Endothelial cell of umbilical vein (primary cell): Measurements from ENCODE around the gene COG6. TPM values are rescaled to one million over a fixed set of nuclear protein-coding genes. Genes with fewer than 3 reads are reported as not detected.

Experiments
- BruUV-seq: library from RNA; stranded (reverse); fragments of 400-500 nt; replicated peaks from 2 replicates; lab custom pipeline; 2021; lab: Mats Ljungman, UMichigan
- CTCF ChIA-PET: fragments of 300-600, 350-600 bp; sonication (Branson Sonifier 250); formaldehyde crosslinking; loops from one replicate; lab custom pipeline; 2021; ENCODE audit warnings: antibody characterized with exemption, inconsistent platforms; lab: Charles Lee
- POLR2A ChIA-PET: fragments of 300-600, 350-600 bp; sonication (Branson Sonifier 250); formaldehyde crosslinking; loops from one replicate; lab custom pipeline; 2021; ENCODE audit warnings: antibody characterized with exemption, inconsistent platforms; lab: Charles Lee
- DNase-seq: peaks from one replicate; pipeline ENCODE4 v3.0.0-alpha.2; 2011; ENCODE audit warnings: low read depth, low spot score
- FAIRE-seq: peaks from 2 replicates; lab custom pipeline; 2011; peaks lifted over from hg19 to GRCh38; lab: Jason Lieb, UNC
- H2AFZ ChIP-seq: 2 replicates; pipeline ENCODE4 v1.6.0; 2012; ENCODE audit warnings: low read depth, low read length, control low read depth, inconsistent platforms
- H3K27ac ChIP-seq: 2 replicates; pipeline ENCODE4 v1.5.1; 2011; ENCODE audit warnings: low read depth, mild to moderate bottlenecking, control low read depth, low read length, moderate library complexity; ENCODE audit not compliant: insufficient read depth
- H3K27me3 ChIP-seq, 2 experiments: 2 replicates each; pipeline versions ENCODE4 v1.6.0 to v1.6.1; 2011; ENCODE audit warnings: low read length in 2 of 2, mixed read lengths in 1 of 2; ENCODE audit not compliant: control insufficient read depth in 2 of 2, insufficient read depth in 2 of 2
- H3K36me3 ChIP-seq, 2 experiments: 2 replicates in 1 of 2; 3 replicates in 1 of 2; pipeline ENCODE4 v1.5.1; 2011; ENCODE audit warnings: low read length in 2 of 2, mild to moderate bottlenecking in 1 of 2, moderate library complexity in 1 of 2; ENCODE audit not compliant: control insufficient read depth in 2 of 2, insufficient read depth in 2 of 2; ENCODE audit errors: extremely low read depth in 1 of 2
- H3K4me1 ChIP-seq: 3 replicates; pipeline ENCODE4 v1.5.1; 2011; ENCODE audit warnings: mild to moderate bottlenecking, low read length; ENCODE audit not compliant: control insufficient read depth, insufficient read depth; ENCODE audit errors: extremely low read depth
- H3K4me2 ChIP-seq: 2 replicates; pipeline ENCODE4 v1.6.1; 2011; ENCODE audit warnings: low read length, control low read depth, mixed read lengths; ENCODE audit not compliant: insufficient read depth
- H3K4me3 ChIP-seq, 3 experiments: fragments of 200-600 bp in 1 of 3; sonication (generic), shearing (Covaris generic) in 1 of 3; replicated peaks in 1 of 3; 2 replicates each; pipeline ENCODE4 v1.5.1; 2011 to 2016; ENCODE audit warnings: control low read depth in 3 of 3, low read length in 3 of 3, mild to moderate bottlenecking in 2 of 3, inconsistent platforms in 1 of 3, low read depth in 1 of 3, moderate library complexity in 1 of 3; ENCODE audit not compliant: insufficient read depth in 1 of 3
- H3K79me2 ChIP-seq: 2 replicates; pipeline ENCODE4 v1.6.0; 2012; ENCODE audit warnings: low read length, inconsistent platforms; ENCODE audit not compliant: control insufficient read depth, insufficient read depth
- H3K9ac ChIP-seq: replicated peaks from 2 replicates; pipeline ENCODE3; 2011; ENCODE audit warnings: low read length, control low read depth; ENCODE audit not compliant: insufficient read depth; ENCODE audit errors: extremely low read depth
- H3K9me1 ChIP-seq: replicated peaks from 3 replicates; pipeline ENCODE4 v1.6.0; 2011; ENCODE audit warnings: mild to moderate bottlenecking, low read length; ENCODE audit not compliant: control insufficient read depth, insufficient read depth; ENCODE audit errors: extremely low read depth
- H3K9me3 ChIP-seq: replicated peaks from 2 replicates; pipeline ENCODE4 v1.5.1; 2012; ENCODE audit warnings: low read length, inconsistent platforms; ENCODE audit not compliant: control insufficient read depth, insufficient read depth
- H4K20me1 ChIP-seq: replicated peaks from 2 replicates; pipeline ENCODE3; 2011; ENCODE audit warnings: mild to moderate bottlenecking, low read length; ENCODE audit not compliant: control insufficient read depth, insufficient read depth; ENCODE audit errors: extremely low read depth
- EZH2 ChIP-seq: IDR thresholded peaks from 2 replicates; pipeline ENCODE4 v1.6.1; 2012; ENCODE audit warnings: borderline replicate concordance, low read depth, mild to moderate bottlenecking, moderate library complexity, low read length, inconsistent platforms; ENCODE audit not compliant: severe bottlenecking
- FOS ChIP-seq: IDR thresholded peaks from 2 replicates; pipeline ENCODE4 v1.6.1; 2011; ENCODE audit warnings: mild to moderate bottlenecking, low read length, moderate library complexity, borderline replicate concordance; ENCODE audit not compliant: insufficient read depth
- GATA2 ChIP-seq: IDR thresholded peaks from 2 replicates; pipeline ENCODE4 v1.7.0; 2011; ENCODE audit warnings: low read depth, mild to moderate bottlenecking, moderate library complexity, mixed read lengths, low read length; ENCODE audit not compliant: insufficient read length, insufficient read depth
- JUN ChIP-seq: IDR thresholded peaks from 2 replicates; pipeline ENCODE4 v1.6.1; 2011; ENCODE audit warnings: borderline replicate concordance, low read depth; ENCODE audit not compliant: insufficient read length, insufficient read depth
- MYC ChIP-seq: IDR thresholded peaks from one replicate; pipeline ENCODE4 v1.6.1; 2011; ENCODE audit warnings: mild to moderate bottlenecking, low read depth, low read length
- POLR2A ChIP-seq: IDR thresholded peaks from 2 replicates; pipeline ENCODE4 v1.6.1; 2012; ENCODE audit warnings: low read depth, mild to moderate bottlenecking, control low read depth, low read length
- POLR2AphosphoS5 ChIP-seq: IDR thresholded peaks from 2 replicates; pipeline ENCODE4 v1.6.1; 2012; ENCODE audit warnings: low read depth, mild to moderate bottlenecking, control low read depth, low read length, moderate library complexity; ENCODE audit not compliant: insufficient read depth
- dilution Hi-C: fragments of 300-500 bp; cut with MboI; formaldehyde crosslinking; loops from one replicate; pipeline ENCODE4 v1.15.0; 2019; ENCODE audit warnings: low sequenced_read_pairs; ENCODE audit not compliant: extremely low pct_ligation_motif_present
- intact Hi-C: fragments of 100-400 bp; cut with micrococcal nuclease; formaldehyde crosslinking; loops from one replicate; pipeline ENCODE4 v1.10.0; 2022
- polyA plus RNA-seq, 4 experiments: library from polyadenylated mRNA; depleted of rRNA in 3 of 4; stranded (reverse) in 3 of 4; unstranded in 1 of 4; fragments of >200 nt; gene quantifications; 2 replicates each; pipeline versions ENCODE4 v1.2.1 to v1.2.3, GENCODE V29; 2011 to 2012; ENCODE audit warnings: missing spikeins in 1 of 4
- total RNA-seq: library from RNA; stranded (reverse); gene quantifications from 2 replicates; pipeline ENCODE4 v1.2.3, GENCODE V29; 2021
- TF ChIP-seq, protein P1 (sequence below), 2 donors: IDR thresholded peaks; 1 replicate in 1 of 2; 2 replicates in 1 of 2; pipeline ENCODE4 v1.5.1; 2011; ENCODE audit warnings: low read length in 2 of 2, mild to moderate bottlenecking in 2 of 2, moderate library complexity in 2 of 2, control low read depth in 1 of 2, inconsistent platforms in 1 of 2, low read depth in 1 of 2; ENCODE audit not compliant: insufficient read depth in 1 of 2; ENCODE audit errors: extremely low read depth in 1 of 2
- TF ChIP-seq, protein P2 (sequence below): IDR thresholded peaks from 2 replicates; pipeline ENCODE4 v1.6.1; 2011; ENCODE audit not compliant: insufficient read depth, insufficient read length

COG6 gene
- total and polyA plus RNA-seq, 2 donors (not counting 3 experiments of a cell fraction or from before 2014, with no cell fraction given), result 12.1 to 41.1 TPM

GRCh38 chr13:39635564-39635963, 19.9 kb upstream of the COG6 start:
- Histone ChIP-seq H3K9me3 (no peaks in the 10 kb centered on the region), H3K9me1 (no peaks in the 10 kb centered on the region), H3K4me3 (no peak overlapping the region), H3K27me3 (peaks cover 14 to 18% of the 10 kb centered on the region in 2 experiments), H3K4me1 (no peaks in the 10 kb centered on the region), H3K79me2 (no peaks in the 10 kb centered on the region), H3K4me2 (no peak overlapping the region), H3K27ac (no peak overlapping the region), H4K20me1 (no peaks in the 10 kb centered on the region), H3K9ac (no peak overlapping the region), H2AFZ (no peak overlapping the region), H3K36me3 (no peaks in the 10 kb centered on the region)
- dilution Hi-C loops (no loop called here), intact Hi-C loops (no loop called here)
- ChIA-PET POLR2A (no interaction called here), CTCF (interaction anchor here (1.5 to 1.9 kb wide), 2 partner anchors 19 to 24 kb away, joined by 8 to 11 read pairs; no protein-coding TSS in a partner anchor)
- BruUV-seq, result no TSS peak
- TF ChIP-seq POLR2A (no peak), JUN (no peak), EZH2 (no peak), GATA2 (no peak), POLR2AphosphoS5 (no peak)
- DNase-seq (no peak), FAIRE-seq (no peak)

DNA sequence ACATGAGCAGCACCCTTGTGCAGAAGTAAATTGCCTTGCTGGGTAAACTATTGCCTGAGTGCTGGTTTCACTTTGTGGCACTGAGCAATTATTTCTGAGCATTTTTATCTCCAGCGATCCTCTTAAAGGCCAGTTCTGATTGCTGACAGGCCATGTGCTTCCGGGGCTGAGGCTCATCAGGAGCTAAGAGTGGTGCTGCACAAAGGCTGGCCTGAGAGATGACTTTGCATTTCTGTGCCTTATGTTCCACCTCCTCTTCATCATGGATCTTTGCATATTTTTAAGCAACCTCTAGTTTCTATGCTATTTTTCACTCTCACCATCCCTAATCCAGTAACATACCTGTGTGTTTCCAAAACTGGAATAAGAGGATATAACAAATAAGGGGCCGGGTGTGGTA, 17.6 kb upstream of the COG6 start:
- no peak overlapping the region for H3K4me2 ChIP-seq
- no peak for FAIRE-seq

More for the DNA sequence above, 17.6 kb upstream of the COG6 start:
- H3K27me3 ChIP-seq, result peaks cover 12 to 26% of the 10 kb centered on the region in 2 experiments
- H2AFZ ChIP-seq, result no peak overlapping the region
- no peaks in the 10 kb centered on the region for H3K4me1 ChIP-seq
- no peaks in the 10 kb centered on the region for H3K9me3 ChIP-seq
- H3K4me3 ChIP-seq, result no peak overlapping the region
- H3K9me1 ChIP-seq, result no peaks in the 10 kb centered on the region
- BruUV-seq, result no TSS peak
- H3K9ac ChIP-seq, result no peak overlapping the region
- dilution Hi-C loops, result no loop called here
- DNase-seq, result no peak
- TF ChIP-seq, protein P1, sequence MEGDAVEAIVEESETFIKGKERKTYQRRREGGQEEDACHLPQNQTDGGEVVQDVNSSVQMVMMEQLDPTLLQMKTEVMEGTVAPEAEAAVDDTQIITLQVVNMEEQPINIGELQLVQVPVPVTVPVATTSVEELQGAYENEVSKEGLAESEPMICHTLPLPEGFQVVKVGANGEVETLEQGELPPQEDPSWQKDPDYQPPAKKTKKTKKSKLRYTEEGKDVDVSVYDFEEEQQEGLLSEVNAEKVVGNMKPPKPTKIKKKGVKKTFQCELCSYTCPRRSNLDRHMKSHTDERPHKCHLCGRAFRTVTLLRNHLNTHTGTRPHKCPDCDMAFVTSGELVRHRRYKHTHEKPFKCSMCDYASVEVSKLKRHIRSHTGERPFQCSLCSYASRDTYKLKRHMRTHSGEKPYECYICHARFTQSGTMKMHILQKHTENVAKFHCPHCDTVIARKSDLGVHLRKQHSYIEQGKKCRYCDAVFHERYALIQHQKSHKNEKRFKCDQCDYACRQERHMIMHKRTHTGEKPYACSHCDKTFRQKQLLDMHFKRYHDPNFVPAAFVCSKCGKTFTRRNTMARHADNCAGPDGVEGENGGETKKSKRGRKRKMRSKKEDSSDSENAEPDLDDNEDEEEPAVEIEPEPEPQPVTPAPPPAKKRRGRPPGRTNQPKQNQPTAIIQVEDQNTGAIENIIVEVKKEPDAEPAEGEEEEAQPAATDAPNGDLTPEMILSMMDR (IDR thresholded peaks at IDR 0.05; ENCODE audit: extremely low read depth in 1 of 2, insufficient read depth in 1 of 2, low read depth in 1 of 2, low read length in 2 of 2), result no peak
- TF ChIP-seq MYC (no peak), POLR2A (no peak), POLR2AphosphoS5 (no peak), EZH2 (no peak), FOS (no peak), JUN (no peak), GATA2 (no peak)
- TF ChIP-seq, protein P2, sequence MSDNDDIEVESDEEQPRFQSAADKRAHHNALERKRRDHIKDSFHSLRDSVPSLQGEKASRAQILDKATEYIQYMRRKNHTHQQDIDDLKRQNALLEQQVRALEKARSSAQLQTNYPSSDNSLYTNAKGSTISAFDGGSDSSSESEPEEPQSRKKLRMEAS, result no peak
- ChIA-PET CTCF (interaction anchor here (0.6 kb wide), 1 partner anchor 26 kb away, joined by 3 read pairs; no protein-coding TSS in a partner anchor), POLR2A (no interaction called here)
- no peaks in the 10 kb centered on the region for H4K20me1 ChIP-seq
- H3K79me2 ChIP-seq, result no peaks in the 10 kb centered on the region
- intact Hi-C loops, result no loop called here
- H3K27ac ChIP-seq, result no peak overlapping the region
- H3K36me3 ChIP-seq, result no peaks in the 10 kb centered on the region
